DMS79 treated with DMSO at 0.1 percent for 48 hours (cell line): ENCODE measurements around the gene DLGAP1.
"Not testable (repeated sequence)": the region's sequence is repeated elsewhere in the genome, so short reads cannot be mapped to it uniquely, and the experiment has no call there.

ENCODE experiments used
- DNase-seq: peaks from one replicate; lab custom pipeline; 2025; lab: John Stamatoyannopoulos, UW

Gene DLGAP1

GRCh38 chr18:3624546-3624934, 830.6 kb downstream of the DLGAP1 start:
- no peak for DNase-seq

DNA sequence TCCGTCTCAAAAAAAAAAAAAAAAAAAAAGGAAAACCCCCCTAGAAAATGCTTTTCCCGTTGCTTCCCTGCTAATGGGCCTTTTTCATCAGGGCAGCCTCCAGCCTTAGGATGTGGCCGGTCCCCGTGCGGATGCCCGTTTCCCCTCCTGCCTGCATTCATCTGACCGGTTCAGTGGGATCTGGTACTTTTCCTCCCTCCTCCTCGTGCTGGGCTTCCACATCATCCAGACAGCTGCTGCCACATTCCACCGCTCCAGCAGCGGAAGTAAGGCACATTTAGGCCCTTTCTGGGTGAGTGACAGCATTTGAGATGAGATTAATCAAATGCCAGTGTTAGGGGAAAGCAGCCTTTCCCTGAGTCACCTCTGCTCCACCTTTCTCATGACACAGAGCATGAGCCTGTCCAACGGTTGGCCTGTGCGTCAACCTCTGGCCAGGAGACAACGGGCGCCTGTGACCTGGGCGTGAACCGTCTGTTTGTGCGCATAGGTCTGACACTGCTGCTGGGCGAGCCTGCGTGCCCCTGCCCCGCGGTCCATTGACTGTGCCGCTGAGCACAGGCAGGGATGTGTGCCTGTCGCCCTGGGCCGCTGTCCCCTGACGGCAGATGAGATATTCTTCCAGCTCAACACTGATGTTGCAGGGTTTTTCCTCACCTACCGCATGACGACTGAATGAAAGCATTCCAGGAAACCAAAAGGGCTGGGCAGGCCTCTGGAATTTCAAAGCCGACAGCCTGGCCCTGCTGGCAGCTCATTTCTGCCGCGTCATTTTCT, 831.1 kb downstream of the DLGAP1 start:
- DNase-seq, result no peak

DNA sequence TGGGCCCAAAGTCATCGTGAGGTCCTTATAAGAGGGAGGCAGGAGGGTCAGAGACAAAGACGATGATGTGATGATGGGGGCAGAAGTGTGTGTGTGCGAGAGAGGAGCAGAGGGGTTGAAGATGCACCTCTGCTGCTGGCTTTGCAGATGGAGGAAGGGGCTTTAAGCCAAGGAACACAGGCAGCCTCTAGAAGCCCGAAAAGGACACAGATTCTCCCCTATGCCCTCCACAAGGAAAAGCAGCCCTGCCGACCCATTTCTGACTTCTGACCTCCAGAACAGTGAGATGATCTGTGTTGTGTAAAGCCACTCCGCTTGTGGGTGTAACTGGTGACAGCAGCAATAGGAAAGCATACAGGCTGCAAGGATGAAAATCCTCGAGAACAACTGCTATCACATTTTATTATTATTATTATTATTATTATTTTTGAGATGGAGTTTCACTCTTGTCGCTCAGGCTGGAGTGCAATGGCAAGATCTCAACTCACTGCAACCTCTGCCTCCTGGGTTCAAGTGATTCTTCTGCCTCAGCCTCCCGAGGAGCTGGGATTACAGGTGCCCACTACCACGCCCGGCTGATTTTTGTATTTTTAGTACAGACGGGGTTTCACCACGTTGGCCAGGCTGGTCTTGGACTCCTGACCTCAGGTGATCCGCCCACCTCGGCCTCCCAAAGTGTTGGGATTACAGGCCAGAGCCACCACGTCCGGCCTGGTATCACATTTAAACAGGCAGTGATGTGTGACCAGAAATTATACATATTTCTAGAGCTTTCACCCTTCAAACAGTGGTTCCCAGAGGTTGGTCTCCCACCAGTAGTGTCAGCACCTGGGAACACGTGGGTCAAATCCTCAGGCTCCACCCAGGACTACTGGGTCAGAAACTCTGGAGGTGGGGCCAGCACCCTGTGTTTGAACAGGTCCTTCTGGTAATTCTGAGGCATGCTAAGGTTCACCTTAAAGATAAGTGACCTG, 834.7 kb downstream of the DLGAP1 start:
- no peak for DNase-seq

DNA sequence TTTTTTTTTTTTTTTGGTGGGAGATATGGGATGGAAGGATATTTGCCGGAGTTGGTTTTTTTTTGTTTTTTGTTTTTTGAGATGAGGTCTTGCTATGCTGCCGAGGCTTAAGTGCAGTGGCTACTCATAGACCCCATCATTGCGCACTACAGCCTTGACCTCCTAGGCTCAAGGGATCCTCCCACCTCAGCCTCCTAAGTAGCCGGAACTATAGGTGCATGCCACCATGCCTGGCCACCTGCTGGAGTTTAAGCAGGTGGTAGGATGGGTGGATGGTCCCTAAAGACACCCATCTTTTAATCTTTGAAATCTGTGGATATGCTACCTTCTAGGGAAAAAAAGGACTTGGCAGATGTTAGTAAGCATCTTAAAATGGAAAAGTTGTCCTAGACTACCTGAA, 835.4 kb downstream of the DLGAP1 start:
- no peak for DNase-seq

DNA sequence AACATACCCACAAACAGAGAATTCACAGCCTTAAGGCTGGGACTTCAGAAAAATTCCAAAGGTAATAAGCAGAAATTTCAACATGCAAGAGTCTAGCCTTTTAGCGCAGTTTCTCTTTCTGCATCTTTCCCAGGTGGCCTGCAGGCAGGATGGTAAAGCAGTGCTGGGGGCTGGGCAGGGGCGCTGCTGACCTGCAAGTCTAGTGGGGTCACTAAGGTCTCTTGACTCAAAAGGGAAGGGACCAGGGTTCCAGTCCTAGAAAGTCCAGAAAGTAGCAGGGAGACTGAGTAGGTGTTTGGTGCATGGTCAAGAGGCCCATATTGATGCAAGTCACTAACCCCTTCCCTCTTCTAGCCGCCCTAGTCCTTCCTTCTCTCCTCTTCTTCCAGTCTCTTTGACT, 835.9 kb downstream of the DLGAP1 start:
- DNase-seq, result no peak

DNA sequence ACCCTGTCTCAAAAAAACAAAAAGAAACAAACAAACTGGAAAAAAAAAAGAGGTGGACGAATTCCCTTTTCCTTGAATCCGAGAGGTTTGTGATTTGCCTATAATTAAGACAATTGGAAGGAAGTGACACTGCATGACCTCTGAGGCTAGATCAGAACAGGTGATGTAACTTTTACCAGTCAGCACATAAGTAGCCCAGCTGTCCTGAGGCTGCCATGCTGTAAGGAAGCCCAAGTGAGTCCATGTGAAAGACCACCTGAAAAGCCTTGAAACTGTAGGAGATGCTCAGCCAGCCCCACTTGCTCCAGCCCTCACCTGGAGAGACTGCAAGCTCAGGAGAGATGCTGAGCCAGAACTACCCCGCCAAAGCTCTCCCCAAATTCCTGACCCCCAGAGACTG, 838.4 kb downstream of the DLGAP1 start:
- no peak for DNase-seq

GRCh38 chr18:3616142-3616541, 839.0 kb downstream of the DLGAP1 start:
- no peak for DNase-seq

DNA sequence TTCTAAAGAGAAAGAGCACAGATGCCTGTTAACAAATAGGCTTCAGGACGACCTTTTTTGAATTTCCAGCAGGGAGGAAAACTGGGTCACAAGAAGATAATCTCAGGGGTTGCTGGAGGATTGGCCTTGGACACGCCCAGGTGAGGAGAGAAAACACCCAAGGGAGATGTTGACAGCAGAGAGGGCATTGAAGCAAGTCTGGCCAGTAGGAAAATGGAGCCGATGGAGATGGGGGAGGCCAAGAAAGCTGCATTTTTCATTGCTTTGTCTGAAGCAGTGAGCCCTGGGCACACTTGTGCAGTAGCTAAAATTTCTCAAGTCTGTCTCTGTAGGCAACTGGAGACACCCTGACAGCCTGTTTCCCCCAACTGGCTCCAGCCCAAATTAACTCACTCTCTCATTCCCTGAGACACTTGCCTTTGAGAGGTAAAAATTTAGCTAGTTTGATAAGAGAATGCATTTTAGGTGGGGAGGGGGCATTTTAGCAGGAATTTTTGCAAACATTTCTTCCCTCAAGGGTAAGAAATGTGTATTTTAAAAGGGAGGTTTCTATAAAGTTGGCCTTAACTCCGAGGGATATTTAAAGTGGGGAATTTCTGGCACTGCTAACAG, 839.6 kb downstream of the DLGAP1 start:
- DNase-seq, result peak; percentile 55

- no peak for DNase-seq
Observed at GRCh38 chr18:3612315-3612714, 842.8 kb downstream of the DLGAP1 start.

DNA sequence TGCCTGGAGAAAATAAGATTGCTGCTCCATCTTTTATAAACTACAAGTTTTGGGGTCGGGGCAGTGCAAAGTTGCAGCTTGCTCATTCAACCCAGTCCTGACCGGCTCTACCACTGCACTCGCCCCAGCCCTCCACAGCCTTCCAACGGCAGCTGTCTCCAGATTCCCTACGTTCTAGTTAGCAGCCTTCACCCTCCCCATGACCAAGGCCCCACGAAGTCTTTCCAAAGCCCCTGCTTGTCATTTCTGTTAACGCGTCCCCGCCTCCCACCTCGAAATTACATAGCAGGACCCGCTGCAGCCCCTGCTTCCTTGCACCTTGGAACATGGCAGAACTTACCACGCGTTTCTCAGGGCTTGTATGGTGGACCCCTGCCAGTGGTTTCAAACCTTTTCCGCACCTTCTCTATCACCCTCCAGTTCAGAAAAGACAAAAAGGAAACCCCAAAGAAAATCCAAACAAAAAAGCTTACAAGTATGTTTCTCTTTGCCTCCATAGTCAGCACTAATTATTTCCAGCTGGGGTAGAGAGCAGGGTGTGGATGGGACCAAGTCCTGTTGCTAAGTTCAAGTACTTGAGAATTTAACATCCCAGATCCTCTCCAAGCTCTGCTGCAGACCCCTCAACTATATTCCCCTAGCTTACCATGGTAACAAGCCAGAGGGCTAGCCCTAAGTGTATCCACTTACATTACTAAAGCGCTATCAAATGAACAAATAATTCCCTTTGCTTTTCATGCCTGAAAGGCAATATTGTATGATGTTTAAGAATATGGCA, 843.6 kb downstream of the DLGAP1 start:
- DNase-seq, result peak; percentile 99

DNA sequence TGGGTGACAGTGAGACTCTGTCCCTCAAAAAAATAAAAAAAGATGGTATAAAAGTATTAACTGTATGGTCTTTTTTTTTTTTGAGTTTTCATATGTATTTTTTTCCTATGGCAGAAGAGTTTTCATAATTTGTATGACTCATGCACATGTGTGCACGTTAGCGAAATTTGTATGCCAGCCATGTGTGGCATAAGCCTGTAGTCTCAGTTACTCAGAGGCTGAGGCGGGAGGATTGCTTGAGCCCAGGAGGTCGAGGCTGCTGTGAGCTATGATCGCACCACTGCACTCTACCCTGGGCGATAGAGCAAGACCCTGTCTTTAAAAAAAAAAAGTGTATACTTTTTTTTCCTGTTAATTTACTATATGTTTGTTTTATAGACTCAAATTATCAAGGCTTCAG, 844.3 kb downstream of the DLGAP1 start:
- no peak for DNase-seq

GRCh38 chr18:3610188-3610708, 844.9 kb downstream of the DLGAP1 start:
- no peak for DNase-seq

- DNase-seq, result no peak
Observed at GRCh38 chr18:3608488-3608887, 846.6 kb downstream of the DLGAP1 start.

- DNase-seq, result not testable (repeated sequence)
Observed at GRCh38 chr18:3608099-3608453, 847.0 kb downstream of the DLGAP1 start.

- no peak for DNase-seq
Observed at GRCh38 chr18:3607309-3608098, 847.6 kb downstream of the DLGAP1 start.

GRCh38 chr18:3606863-3607262, 848.2 kb downstream of the DLGAP1 start:
- DNase-seq, result not testable (repeated sequence)

GRCh38 chr18:3605954-3606443, 849.1 kb downstream of the DLGAP1 start:
- DNase-seq, result peak; percentile 57

DNA sequence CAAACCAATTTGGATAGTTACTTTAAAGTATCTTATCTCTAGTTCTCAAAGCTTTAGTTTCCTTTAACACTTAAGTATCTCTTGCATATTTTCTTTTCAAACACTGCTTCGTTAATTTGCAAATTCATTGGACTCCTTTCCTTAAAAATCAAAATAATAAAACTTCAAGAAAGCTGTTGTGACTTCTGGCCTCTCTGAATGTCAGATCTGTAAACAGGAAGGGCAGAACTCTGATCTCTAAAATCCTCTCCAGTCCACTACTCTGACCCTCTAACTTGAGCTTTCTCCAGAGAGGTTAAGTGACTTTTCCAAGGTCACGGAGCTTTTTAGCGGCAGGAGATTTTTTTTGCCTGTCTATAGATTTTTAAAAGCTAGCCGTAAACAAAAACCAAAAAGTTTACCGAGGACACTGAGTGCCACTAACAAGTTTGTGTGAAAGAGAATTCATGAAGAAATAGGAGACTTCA, 849.6 kb downstream of the DLGAP1 start:
- DNase-seq, result no peak

- peak; percentile 82 for DNase-seq
Observed at GRCh38 chr18:3604498-3605408, 850.4 kb downstream of the DLGAP1 start.

DNA sequence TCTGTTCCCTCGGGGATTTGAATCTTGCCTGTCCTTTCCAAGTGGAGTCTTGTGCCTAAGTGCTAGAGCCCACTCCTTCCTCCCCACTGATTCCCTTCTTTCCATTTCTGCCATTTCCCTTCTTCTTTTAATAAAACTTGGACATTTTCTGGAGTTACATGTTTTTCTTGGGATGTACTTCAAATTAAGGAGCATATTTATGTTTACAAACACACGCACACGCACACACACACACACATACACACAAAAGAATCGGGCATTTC, 850.9 kb downstream of the DLGAP1 start:
- no peak for DNase-seq
